K562 (cell line): Measurements from ENCODE around the gene ARHGAP23. TPM values are rescaled to one million over a fixed set of nuclear protein-coding genes. Genes with fewer than 3 reads are reported as not detected.

Experiments used
- ATAC-seq: fragments of 200-7000 bp; cut with Tn5 transposase; 3 replicates; pipeline ENCODE4 v1.9.1; 2020; ENCODE audit warnings: moderate library complexity
- BruUV-seq: library from RNA; stranded (reverse); fragments of 400-500 nt; replicated peaks from 2 replicates; lab custom pipeline; 2021; lab: Mats Ljungman, UMichigan
- CTCF ChIA-PET: fragments of 300-600 bp; formaldehyde crosslinking; extraction: SDS; loops from one replicate; lab custom pipeline; 2021; ENCODE audit warnings: low intra/inter-chr PET ratio; lab: Yijun Ruan, JAX
- POLR2A ChIA-PET: fragments of 300-600, 350-650 bp; sonication (Branson Sonifier 250); formaldehyde crosslinking; extraction: SDS; loops from one replicate; lab custom pipeline; 2021; ENCODE audit warnings: antibody characterized with exemption, inconsistent platforms; lab: Yijun Ruan, JAX
- DNase-seq, 4 experiments: peaks; one replicate each; pipeline versions ENCODE4 v3.0.0 to v3.0.0-alpha.2; 2011 to 2018; ENCODE audit warnings: low spot score in 3 of 4, mixed read lengths in 3 of 4; ENCODE audit errors: extremely low read depth in 1 of 4
- FAIRE-seq: peaks from 2 replicates; lab custom pipeline; 2011; peaks lifted over from hg19 to GRCh38; lab: Jason Lieb, UNC
- H2AFZ ChIP-seq: 2 replicates; pipeline ENCODE4 v1.6.0; 2011; ENCODE audit warnings: low read depth, low read length, control low read depth, inconsistent platforms
- H3K27ac ChIP-seq: fragments of 200-600 bp; 3 replicates; pipeline ENCODE4 v1.8.0; 2011; ENCODE audit warnings: low read depth, mild to moderate bottlenecking, control low read depth, inconsistent platforms, low read length, moderate library complexity, mixed read lengths; ENCODE audit errors: extremely low read depth
- H3K27me3 ChIP-seq, 2 experiments: fragments of 300-600 bp in 1 of 2; 2 replicates in 1 of 2; 3 replicates in 1 of 2; pipeline versions ENCODE4 v1.6.0 to v1.8.0; 2011; ENCODE audit warnings: inconsistent platforms in 2 of 2, low read length in 2 of 2, mild to moderate bottlenecking in 1 of 2, mixed read lengths in 1 of 2, moderate library complexity in 1 of 2; ENCODE audit not compliant: control insufficient read depth in 2 of 2, insufficient read depth in 2 of 2
- H3K36me3 ChIP-seq: fragments of 300-600 bp; 3 replicates; pipeline ENCODE4 v1.8.0; 2011; ENCODE audit warnings: mild to moderate bottlenecking, low read length, inconsistent platforms; ENCODE audit not compliant: control insufficient read depth, insufficient read depth
- H3K4me1 ChIP-seq, 2 experiments: fragments of 200-600 bp in 1 of 2; replicated peaks in 1 of 2; 2 replicates in 1 of 2; 3 replicates in 1 of 2; pipeline versions ENCODE4 v1.5.1 to v1.8.0; 2011; ENCODE audit warnings: inconsistent platforms in 2 of 2, low read length in 2 of 2, mild to moderate bottlenecking in 1 of 2, mixed read lengths in 1 of 2, moderate library complexity in 1 of 2; ENCODE audit not compliant: control insufficient read depth in 2 of 2, insufficient read depth in 2 of 2
- H3K4me2 ChIP-seq: 2 replicates; pipeline ENCODE4 v1.6.1; 2011; ENCODE audit warnings: low read length, control low read depth, inconsistent platforms, mixed read lengths; ENCODE audit not compliant: insufficient read depth
- H3K4me3 ChIP-seq: fragments of 200-600 bp; sonication (generic), shearing (Covaris generic); 2 replicates; pipeline ENCODE4 v1.5.1; 2016; ENCODE audit warnings: control low read depth, inconsistent platforms
- H3K79me2 ChIP-seq: fragments of 200-600 bp; 3 replicates; pipeline ENCODE4 v1.8.0; 2011; ENCODE audit warnings: low read length, inconsistent platforms; ENCODE audit not compliant: control insufficient read depth, insufficient read depth
- H3K9ac ChIP-seq, 2 experiments: 2 replicates each; pipeline versions ENCODE4 v1.6.0 to v1.6.1; 2011; ENCODE audit warnings: low read depth in 2 of 2, low read length in 2 of 2, control low read depth in 1 of 2, inconsistent platforms in 1 of 2, mild to moderate bottlenecking in 1 of 2, mixed read lengths in 1 of 2; ENCODE audit not compliant: insufficient read depth in 1 of 2
- H3K9me1 ChIP-seq: one replicate; pipeline ENCODE4 v1.6.0; 2011; ENCODE audit warnings: inconsistent platforms, mild to moderate bottlenecking, low read length, moderate library complexity; ENCODE audit not compliant: control insufficient read depth, insufficient read depth
- H3K9me3 ChIP-seq: replicated peaks from 2 replicates; pipeline ENCODE4 v1.5.1; 2011; ENCODE audit warnings: low read depth, low read length, inconsistent platforms; ENCODE audit not compliant: control insufficient read depth, insufficient read depth
- H4K20me1 ChIP-seq: replicated peaks from 2 replicates; pipeline ENCODE4 v1.6.1; 2011; ENCODE audit warnings: low read length, inconsistent platforms, mixed read lengths; ENCODE audit not compliant: control insufficient read depth, insufficient read depth
- BDP1 ChIP-seq: IDR thresholded peaks from 3 replicates; pipeline ENCODE4 v1.6.1; 2011; ENCODE audit not compliant: insufficient read length, insufficient read depth
- CHD2 ChIP-seq: IDR thresholded peaks from 2 replicates; pipeline ENCODE4 v1.6.1; 2011; ENCODE audit warnings: low read depth, low read length
- DIDO1 ChIP-seq: fragments of 450-650 bp; IDR thresholded peaks from 2 replicates; pipeline ENCODE4 v1.6.1; 2016; ENCODE audit warnings: low read depth, missing biosample characterization, missing genetic modification characterization
- EGR1 ChIP-seq: fragments of 450-650 bp; conservative IDR thresholded peaks from 2 replicates; pipeline ENCODE4 v1.6.1; 2017; ENCODE audit warnings: mild to moderate bottlenecking
- HNRNPL ChIP-seq: fragments of 200-400 bp; formaldehyde crosslinking; IDR thresholded peaks from 2 replicates; pipeline ENCODE4 v1.6.1; 2017; ENCODE audit warnings: low read depth, mild to moderate bottlenecking, low read length
- PURB ChIP-seq: sonication (generic); formaldehyde crosslinking; IDR thresholded peaks from 2 replicates; pipeline ENCODE4 v1.9.0; 2021; ENCODE audit warnings: low read depth, mild to moderate bottlenecking, missing genetic modification reagents
- RBM14 ChIP-seq: fragments of 200-400 bp; formaldehyde crosslinking; IDR thresholded peaks from 2 replicates; pipeline ENCODE4 v1.6.1; 2018; ENCODE audit warnings: low read depth, mild to moderate bottlenecking, low read length, moderate library complexity, borderline replicate concordance; ENCODE audit not compliant: insufficient read depth
- STAT5A ChIP-seq: IDR thresholded peaks from 2 replicates; pipeline ENCODE4 v1.6.1; 2012; ENCODE audit warnings: low read length, inconsistent platforms, borderline replicate concordance
- TARDBP ChIP-seq: fragments of 450-650 bp; IDR thresholded peaks from 2 replicates; pipeline ENCODE4 v1.6.1; 2016
- ZNF3 ChIP-seq: fragments of 250-450 bp; sonication (Bioruptor Pico); IDR thresholded peaks from 2 replicates; pipeline ENCODE4 v1.5.0; 2021; ENCODE audit warnings: mild to moderate bottlenecking, moderate library complexity
- WGBS: fragments of 100-300 bp; shearing (Covaris generic); methylation state at CpG from one replicate; pipeline ENCODE4 v1.1.6; 2016; ENCODE audit warnings: low coverage, mixed read lengths; ENCODE audit not compliant: insufficient coverage; ENCODE audit errors: missing lambda C conversion rate; 5-methylcytosine and 5-hydroxymethylcytosine counted together
- in situ Hi-C: fragments of 300-500 bp; cut with MboI; formaldehyde crosslinking; loops from 4 replicates; pipeline ENCODE4 v1.15.0; 2018; ENCODE audit warnings: inconsistent platforms, mixed read lengths
- intact Hi-C: fragments of 100-400 bp; cut with micrococcal nuclease; formaldehyde crosslinking; loops from 2 replicates; pipeline ENCODE4 v1.14.2; 2022
- polyA plus RNA-seq, 8 experiments: library from polyadenylated mRNA; depleted of rRNA in 4 of 8; stranded (reverse) in 5 of 8; unstranded in 3 of 8; fragments of >200 nt; fragmentation: Nextera tagmentation in 2 of 8; fragmentation: Illumina TruSeq in 1 of 8; extraction: Ambion mirVana in 2 of 8; extraction: Trizol in 1 of 8; gene quantifications; 2 replicates each; pipeline versions ENCODE4 v1.2.1 to v1.2.3, GENCODE V29; 2011 to 2014; ENCODE audit warnings: inconsistent platforms in 1 of 8, missing spikeins in 1 of 8
- total RNA-seq, 7 experiments: library from RNA; depleted of rRNA in 6 of 7; stranded (reverse); fragments of >200 nt in 6 of 7; fragmentation: Illumina TruSeq in 2 of 7; extraction: Trizol in 2 of 7; gene quantifications; 2 replicates each; pipeline versions ENCODE4 v1.2.1 to v1.2.3, GENCODE V29; 2011 to 2021; ENCODE audit warnings: low replicate concordance in 1 of 7
- TF ChIP-seq, protein P1 (sequence below): sonication (generic); formaldehyde crosslinking; IDR thresholded peaks from 2 replicates; pipeline ENCODE4 v1.9.0; 2022; ENCODE audit warnings: mild to moderate bottlenecking, missing genetic modification reagents
- TF ChIP-seq, protein P2 (sequence below): sonication (generic); formaldehyde crosslinking; IDR thresholded peaks from 2 replicates; pipeline ENCODE4 v1.8.1; 2023; ENCODE audit warnings: mild to moderate bottlenecking, missing genetic modification reagents
- TF ChIP-seq, protein P3 (sequence below): fragments of 450-650 bp; formaldehyde crosslinking; IDR thresholded peaks from 2 replicates; pipeline ENCODE4 v1.4.0; 2020; ENCODE audit warnings: mild to moderate bottlenecking, mixed read lengths

ARHGAP23 gene
- total and polyA plus RNA-seq, 9 of the 15 experiments (the other 6 are each of a cell fraction or from before 2014, with no cell fraction given): 0.01 to 2.7 (median 0.70) TPM

DNA sequence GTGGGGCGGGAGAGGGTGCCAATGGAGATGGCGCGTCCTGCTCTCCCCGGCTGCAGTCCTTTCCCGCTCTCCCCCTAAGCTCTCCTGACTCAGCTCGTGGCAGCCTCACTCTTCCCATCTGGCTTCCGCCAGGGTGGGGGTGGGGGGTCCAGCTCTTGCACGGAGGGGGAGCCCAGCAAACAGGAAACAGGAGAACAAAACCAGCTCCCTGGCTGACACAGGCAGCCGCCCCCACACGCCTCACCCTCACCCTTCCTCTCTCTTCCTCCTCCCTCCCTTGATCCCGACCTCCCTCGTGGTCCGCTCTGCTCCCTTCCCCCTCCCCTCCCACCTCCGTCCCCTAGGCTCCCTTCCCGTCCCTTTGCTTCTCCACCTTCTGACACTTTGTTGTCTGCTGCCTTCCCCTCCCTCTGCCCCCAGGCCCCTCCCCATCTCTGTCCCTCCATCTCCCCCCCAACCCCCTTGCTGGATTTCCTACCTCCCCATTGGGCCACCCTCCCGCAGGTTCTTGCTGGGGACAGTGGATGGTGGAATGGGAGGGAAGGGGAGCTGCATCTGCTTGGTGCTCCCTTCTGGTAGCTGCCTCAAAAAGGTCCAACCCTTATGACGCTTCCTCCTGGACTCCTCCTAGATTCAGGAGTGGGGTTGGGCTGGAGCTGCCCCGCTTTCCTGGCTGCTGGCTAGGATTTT lies 23.7 kb downstream of the ARHGAP23 start (continued):
- TF ChIP-seq, protein P1, sequence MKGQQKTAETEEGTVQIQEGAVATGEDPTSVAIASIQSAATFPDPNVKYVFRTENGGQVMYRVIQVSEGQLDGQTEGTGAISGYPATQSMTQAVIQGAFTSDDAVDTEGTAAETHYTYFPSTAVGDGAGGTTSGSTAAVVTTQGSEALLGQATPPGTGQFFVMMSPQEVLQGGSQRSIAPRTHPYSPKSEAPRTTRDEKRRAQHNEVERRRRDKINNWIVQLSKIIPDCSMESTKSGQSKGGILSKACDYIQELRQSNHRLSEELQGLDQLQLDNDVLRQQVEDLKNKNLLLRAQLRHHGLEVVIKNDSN: no peak
- TF ChIP-seq EGR1: peak; percentile 66

DNA sequence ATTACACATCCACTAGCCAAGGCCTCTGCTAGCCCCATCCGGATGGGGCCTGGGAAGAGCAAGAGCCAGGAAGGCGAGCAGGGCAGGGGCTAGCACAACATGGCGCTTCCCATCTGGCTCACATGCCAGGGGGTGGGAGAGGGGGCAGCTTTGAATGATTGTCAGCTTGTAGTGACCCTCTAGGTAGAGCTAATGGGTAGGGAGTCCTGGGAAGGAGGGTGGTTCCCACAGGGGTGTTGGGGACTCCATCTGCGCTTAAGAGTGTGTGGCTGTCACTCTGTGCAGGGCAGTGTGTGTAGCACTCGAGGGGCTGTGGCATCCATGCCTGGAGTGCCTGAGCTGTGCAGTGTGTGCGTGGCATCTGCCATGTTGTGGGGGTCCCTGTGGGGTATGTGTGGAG lies 24.5 kb downstream of the ARHGAP23 start:
- Histone ChIP-seq H3K4me2 (no peak overlapping the region), H3K4me3 (no peak overlapping the region), H2AFZ (no peak overlapping the region), H3K27me3 (peaks cover 11 to 70% of the 10 kb centered on the region in 2 experiments), H3K36me3 (no peaks in the 10 kb centered on the region), H3K27ac (no peak overlapping the region), H3K9me1 (no peaks in the 10 kb centered on the region), H3K79me2 (no peaks in the 10 kb centered on the region), H3K4me1 (peaks cover 6 to 17% of the 10 kb centered on the region in 2 experiments; a peak in 4 of 5 replicates), H4K20me1 (peaks cover 10% of the 10 kb centered on the region), H3K9me3 (no peaks in the 10 kb centered on the region), H3K9ac (no peak overlapping the region)
- no TSS peak for BruUV-seq
- ATAC-seq: no peak
- CTCF ChIA-PET: no interaction called here
- in situ Hi-C loops (no loop called here), intact Hi-C loops (no loop called here)
- no peak for FAIRE-seq
- no peak for TF ChIP-seq ZNF3 (CRISPR knock-in tag)
- TF ChIP-seq TARDBP: no peak
- TF ChIP-seq BDP1: no peak
- no peak for TF ChIP-seq STAT5A
- no peak for TF ChIP-seq PURB (CRISPR knock-in tag)
- TF ChIP-seq, protein P2, sequence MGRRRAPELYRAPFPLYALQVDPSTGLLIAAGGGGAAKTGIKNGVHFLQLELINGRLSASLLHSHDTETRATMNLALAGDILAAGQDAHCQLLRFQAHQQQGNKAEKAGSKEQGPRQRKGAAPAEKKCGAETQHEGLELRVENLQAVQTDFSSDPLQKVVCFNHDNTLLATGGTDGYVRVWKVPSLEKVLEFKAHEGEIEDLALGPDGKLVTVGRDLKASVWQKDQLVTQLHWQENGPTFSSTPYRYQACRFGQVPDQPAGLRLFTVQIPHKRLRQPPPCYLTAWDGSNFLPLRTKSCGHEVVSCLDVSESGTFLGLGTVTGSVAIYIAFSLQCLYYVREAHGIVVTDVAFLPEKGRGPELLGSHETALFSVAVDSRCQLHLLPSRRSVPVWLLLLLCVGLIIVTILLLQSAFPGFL (CRISPR knock-in tag): no peak
- TF ChIP-seq RBM14: no peak
- no peak for TF ChIP-seq DIDO1
- no peak for TF ChIP-seq CHD2
- TF ChIP-seq, protein P3, sequence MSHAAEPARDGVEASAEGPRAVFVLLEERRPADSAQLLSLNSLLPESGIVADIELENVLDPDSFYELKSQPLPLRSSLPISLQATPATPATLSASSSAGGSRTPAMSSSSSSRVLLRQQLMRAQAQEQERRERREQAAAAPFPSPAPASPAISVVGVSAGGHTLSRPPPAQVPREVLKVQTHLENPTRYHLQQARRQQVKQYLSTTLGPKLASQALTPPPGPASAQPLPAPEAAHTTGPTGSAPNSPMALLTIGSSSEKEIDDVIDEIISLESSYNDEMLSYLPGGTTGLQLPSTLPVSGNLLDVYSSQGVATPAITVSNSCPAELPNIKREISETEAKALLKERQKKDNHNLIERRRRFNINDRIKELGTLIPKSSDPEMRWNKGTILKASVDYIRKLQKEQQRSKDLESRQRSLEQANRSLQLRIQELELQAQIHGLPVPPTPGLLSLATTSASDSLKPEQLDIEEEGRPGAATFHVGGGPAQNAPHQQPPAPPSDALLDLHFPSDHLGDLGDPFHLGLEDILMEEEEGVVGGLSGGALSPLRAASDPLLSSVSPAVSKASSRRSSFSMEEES: no peak
- TF ChIP-seq HNRNPL: no peak
- POLR2A ChIA-PET: no interaction called here
- DNase-seq: no peak
- WGBS: 13% methylated on average over 6 of the region's 6 CpGs
